HG02943 (cell line): Measurements from ENCODE around the gene PRR23A.

Experiments used
- ATAC-seq: cut with Tn5 transposase; IDR thresholded peaks from one replicate; pipeline ENCODE4 v1.9.1; 2021; ENCODE audit warnings: mild to moderate bottlenecking, low read depth, moderate library complexity; ENCODE audit not compliant: unreplicated experiment

PRR23A gene

DNA sequence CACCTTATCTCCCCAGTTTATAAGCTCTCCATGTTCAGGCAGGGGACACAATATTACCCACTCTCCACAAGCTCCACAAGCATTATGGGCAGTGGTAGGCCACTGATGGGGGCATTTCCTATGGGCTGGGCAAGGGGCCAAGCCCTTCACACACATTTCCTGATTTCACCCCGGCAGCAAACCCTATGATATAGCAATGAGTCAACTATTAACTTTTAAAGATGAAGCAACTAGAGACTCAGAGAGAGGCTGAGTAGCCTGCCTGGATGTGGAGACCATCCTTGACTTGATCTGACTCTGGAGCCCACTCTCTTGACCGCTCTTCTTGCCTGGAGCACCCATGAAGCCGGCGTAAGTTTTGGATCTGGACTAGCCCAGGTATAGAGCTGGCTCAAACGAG is 31.6 kb downstream of the PRR23A start:
- ATAC-seq = no peak

DNA sequence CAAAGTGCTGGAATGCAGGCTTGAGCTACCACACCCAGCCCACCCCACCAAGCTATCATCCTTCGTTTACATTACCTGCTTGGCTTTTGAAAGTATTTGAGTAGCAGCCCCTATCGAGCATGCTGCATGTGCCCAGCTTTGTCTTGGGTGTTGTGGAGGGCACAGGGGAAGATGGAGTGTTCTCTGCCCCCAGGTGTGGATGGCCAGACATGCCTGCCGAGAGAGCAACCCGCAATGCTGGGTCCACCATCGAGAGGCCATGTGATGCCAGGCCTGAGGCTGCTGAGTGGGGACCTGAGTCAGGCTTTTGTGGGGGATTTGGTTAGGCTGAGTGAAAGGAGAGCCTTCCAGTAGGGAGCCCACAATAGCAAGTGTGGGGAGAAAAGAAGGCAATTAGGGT is 33.1 kb downstream of the PRR23A start:
- no peak for ATAC-seq

DNA sequence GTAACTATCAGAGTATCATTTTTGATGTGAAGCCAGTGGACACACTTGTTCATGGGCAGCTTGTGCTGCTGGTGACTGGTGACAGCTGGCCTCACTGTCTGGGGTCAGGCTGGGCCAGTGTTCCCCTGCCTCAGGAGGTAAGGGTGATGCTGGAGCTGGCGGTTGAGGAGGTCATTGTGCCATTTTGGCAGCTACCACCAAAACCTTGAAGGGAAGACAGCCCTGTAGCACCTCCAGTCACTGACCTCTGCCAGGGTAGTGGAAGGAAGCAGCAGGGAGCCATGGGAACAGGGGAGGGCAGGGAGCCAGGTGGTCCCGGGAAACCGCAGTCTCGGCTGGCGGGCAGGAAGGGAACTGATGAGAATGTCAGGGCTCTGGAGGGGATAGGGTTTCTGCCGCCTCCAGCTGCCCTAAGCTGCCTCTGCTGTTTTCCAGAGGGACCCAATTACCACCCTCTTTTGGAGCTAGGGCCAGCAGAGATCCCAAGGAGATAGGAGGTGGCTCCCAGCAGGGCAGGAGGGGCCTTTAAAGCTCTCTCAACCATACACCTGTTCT is 34.2 kb downstream of the PRR23A start:
- no peak for ATAC-seq

DNA sequence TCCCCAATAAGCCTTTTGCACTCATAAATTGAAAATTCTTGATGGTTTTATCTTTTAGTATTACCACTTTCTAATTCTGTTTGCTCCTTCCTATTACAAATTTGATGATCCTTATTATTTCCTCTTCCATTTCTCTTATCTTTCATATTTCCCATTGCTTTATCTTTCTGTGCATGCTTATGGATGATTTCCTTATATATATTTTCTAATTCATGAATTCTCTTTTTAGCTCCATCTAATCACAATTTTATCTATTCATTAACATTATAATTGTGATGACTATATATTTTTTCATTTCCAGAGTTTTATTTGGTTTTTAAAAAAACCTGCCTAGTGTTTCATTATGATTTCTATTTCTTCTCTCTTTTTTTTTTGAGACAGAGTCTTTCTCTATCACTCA is 41.1 kb downstream of the PRR23A start:
- ATAC-seq = no peak

DNA sequence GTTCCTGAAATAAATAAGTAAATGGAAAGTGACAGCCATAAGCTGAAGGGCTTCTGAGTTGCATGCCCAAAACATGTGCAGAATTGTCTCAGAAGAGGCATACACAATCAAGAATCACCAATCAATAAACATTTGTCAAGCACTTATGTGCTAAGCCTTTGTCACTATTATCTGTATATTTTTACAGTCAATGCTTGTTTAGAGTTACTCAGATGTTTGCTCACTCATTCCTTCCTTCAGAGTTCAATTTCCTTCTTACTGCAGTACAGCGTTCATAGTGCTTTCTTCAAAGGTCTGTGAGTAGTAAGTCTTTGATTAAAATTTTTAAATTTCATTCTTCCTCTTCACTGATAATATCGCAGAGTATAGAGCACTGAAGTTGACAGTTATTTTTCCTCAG is 41.8 kb downstream of the PRR23A start:
- ATAC-seq = no peak

DNA sequence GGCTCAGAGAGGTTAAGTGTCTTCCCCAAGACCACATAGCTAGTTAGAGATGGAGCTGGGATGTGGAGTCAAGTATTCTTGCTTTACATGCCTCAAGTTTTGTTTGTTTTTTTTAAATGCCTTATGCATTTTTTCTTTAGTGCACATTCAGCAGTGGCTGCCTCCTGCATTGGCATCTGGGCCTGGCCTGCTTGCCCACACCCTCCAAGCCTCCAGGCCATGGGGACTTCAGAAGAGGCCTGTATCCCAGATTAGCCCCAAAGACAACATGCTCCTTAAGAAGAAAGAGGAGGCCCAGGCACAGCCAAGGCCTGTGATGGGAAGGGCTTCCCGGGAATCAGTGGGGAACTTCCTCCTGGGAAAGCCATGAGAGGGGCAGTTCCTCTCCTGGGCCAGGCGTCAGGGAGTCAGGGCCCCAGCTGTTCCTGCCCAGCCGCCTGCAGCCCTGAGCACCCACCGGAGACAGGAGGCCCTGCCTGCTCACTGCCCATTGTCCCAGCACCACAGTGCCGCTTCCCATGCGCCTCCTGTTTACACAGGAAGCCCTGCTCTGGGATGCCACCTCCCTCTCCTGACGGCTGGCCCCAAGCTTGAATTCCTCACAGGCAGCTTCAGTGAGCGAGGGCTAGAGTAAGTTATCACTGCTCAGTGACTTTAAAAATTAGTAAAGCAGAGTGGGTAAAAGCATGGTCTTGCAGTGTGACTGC is 43.1 kb downstream of the PRR23A start:
- ATAC-seq = no peak

DNA sequence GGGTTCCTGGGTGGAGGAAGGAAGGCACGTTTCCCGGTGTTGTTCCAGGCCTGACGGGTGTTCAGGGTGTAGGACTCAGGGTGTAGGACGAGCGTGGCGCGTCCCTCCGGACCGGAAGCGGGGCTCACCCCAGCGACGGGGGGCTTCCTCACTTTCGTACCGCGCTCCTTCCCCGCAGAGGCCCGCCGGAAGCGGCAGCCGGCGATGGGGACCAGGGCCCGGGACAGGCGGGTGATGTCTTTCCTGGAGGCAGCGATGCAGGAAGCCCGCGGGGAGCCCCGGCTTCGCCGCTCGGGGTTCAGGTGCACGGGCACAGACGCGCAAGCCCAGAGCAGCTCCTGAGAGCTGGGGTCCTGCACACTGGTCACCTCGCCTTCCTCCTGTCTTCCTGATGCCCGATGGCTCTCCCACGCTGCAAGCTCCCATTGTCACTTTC is 45.6 kb downstream of the PRR23A start:
- no peak for ATAC-seq
